ENCODE results near the gene SCARF1.

DNA sequence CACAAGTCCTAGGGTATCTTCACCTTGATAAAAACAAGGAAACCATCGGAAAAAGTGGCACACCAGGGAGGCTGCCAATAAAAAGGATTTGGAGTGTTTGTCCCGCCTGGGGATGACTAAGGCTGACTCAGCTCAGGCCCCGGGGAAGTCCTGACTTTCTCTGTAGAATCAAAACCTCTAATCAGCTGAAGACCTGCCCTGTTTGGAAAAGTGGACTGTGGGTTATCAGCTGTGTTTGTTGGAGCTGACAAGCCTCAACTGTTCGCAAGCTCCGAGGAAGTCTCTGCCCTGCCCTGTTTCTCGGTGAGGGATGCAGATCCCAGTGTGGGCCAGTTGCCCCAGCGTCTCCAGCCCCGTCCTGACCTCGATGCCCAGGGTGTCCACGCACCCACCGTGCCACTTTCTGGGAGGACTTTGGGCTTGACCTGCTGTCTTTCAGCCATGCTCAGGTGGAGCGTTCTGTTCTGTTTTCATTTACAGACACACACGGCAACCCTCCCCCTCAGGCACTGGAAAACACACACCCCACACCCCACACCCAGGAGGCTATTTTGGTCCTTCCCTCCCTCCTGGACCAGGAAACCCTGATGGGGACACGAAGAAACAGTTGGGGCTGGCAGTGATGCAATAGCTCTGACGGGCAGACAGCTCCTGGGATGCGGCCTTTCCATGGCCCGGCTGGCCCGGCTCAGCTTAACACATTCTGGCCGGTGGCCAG lies 55.3 kb downstream of the SCARF1 start:
- TF ChIP-seq, protein P1, sequence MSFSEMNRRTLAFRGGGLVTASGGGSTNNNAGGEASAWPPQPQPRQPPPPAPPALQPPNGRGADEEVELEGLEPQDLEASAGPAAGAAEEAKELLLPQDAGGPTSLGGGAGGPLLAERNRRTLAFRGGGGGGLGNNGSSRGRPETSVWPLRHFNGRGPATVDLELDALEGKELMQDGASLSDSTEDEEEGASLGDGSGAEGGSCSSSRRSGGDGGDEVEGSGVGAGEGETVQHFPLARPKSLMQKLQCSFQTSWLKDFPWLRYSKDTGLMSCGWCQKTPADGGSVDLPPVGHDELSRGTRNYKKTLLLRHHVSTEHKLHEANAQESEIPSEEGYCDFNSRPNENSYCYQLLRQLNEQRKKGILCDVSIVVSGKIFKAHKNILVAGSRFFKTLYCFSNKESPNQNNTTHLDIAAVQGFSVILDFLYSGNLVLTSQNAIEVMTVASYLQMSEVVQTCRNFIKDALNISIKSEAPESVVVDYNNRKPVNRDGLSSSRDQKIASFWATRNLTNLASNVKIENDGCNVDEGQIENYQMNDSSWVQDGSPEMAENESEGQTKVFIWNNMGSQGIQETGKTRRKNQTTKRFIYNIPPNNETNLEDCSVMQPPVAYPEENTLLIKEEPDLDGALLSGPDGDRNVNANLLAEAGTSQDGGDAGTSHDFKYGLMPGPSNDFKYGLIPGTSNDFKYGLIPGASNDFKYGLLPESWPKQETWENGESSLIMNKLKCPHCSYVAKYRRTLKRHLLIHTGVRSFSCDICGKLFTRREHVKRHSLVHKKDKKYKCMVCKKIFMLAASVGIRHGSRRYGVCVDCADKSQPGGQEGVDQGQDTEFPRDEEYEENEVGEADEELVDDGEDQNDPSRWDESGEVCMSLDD (tag by site-specific recombination; IDR thresholded peaks at IDR 0.05), result no peak
- TF ChIP-seq ZBTB20 (tag by site-specific recombination; IDR thresholded peaks at IDR 0.05) (no peak), CTCF (tag by site-specific recombination; IDR thresholded peaks at IDR 0.05) (no peak), ZNF610 (tag by site-specific recombination; IDR thresholded peaks at IDR 0.05; ENCODE audit: borderline replicate concordance) (no peak), ZBTB1 (tag by site-specific recombination; IDR thresholded peaks at IDR 0.05) (no peak), TCF7L2 (IDR thresholded peaks at IDR 0.05; ENCODE audit: borderline replicate concordance, low read depth, low read length) (no peak), HOXA7 (CRISPR knock-in tag; IDR thresholded peaks at IDR 0.05; ENCODE audit: borderline replicate concordance) (no peak), ZNF626 (tag by site-specific recombination; IDR thresholded peaks at IDR 0.05) (no peak), ZNF274 (IDR thresholded peaks at IDR 0.05; ENCODE audit: low read length) (no peak), ZNF274 (tag by site-specific recombination; IDR thresholded peaks at IDR 0.05; ENCODE audit: borderline replicate concordance) (no peak), YY1 (tag by site-specific recombination; IDR thresholded peaks at IDR 0.05) (no peak), ZBTB7A (tag by site-specific recombination; IDR thresholded peaks at IDR 0.05; ENCODE audit: low read depth) (no peak)
